ENCODE measurements around the gene HOXD12.

Gene HOXD12

DNA sequence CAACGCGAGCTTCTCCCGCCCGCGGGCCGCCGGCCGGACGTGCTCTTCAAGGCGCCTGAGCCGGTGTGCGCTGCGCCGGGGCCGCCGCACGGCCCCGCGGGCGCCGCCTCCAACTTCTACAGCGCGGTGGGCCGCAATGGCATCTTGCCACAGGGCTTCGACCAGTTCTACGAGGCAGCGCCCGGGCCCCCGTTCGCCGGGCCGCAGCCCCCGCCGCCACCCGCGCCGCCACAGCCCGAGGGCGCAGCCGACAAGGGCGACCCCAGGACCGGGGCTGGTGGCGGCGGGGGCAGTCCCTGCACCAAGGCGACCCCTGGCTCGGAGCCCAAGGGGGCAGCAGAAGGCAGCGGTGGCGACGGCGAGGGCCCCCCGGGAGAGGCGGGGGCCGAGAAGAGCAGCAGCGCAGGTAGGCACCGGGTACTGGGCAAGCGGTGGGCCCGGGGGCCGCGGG is 8.2 kb downstream of the HOXD12 start:
- DNase-seq, result no peak

GRCh38 chr2:176109192-176109901 is 9.8 kb downstream of the HOXD12 start:
- no peak for DNase-seq

- DNase-seq, result no peak
Observed at GRCh38 chr2:176109946-176110345, 10.4 kb downstream of the HOXD12 start.

DNA sequence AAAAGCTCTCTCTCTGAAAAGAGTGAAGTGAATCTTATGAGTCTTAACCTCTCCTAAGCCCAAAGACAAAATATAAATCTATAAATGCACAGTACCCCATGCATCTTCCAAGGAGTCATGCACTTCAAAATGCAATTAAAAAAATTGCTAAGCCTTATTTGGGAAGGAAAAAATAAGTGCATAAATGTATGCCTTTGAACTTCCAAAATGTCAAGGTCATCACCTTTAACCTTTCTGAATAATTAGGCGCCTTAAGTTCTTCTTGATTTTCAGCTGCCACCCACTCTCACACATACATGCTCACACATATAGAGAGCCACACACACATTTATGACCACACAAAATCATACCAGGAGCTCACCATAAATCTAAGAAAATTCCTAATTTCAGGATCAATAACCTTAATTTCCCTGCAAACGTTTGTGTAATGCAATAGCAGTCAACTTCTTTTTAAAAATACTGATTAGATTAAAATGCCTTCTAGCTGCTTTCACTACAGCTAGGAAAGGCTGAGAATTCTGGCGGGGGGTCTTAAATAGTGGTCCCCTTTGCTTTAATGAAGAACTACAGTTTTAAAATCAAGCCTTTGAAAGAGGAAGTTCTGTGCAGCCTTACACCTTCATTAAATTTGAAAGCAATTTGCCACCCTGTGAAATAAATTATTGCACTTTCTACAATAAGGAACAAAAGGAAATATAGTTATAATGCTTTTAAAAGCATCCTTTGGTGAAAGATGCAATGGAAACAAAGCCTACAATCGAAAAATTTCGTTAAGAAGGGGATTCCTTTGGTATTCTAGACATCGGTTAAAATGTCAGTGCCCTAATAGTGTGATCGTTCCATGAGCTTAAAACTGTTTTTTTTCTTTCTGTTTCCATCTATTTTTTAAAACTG is 11.1 kb downstream of the HOXD12 start:
- DNase-seq, result no peak

DNA sequence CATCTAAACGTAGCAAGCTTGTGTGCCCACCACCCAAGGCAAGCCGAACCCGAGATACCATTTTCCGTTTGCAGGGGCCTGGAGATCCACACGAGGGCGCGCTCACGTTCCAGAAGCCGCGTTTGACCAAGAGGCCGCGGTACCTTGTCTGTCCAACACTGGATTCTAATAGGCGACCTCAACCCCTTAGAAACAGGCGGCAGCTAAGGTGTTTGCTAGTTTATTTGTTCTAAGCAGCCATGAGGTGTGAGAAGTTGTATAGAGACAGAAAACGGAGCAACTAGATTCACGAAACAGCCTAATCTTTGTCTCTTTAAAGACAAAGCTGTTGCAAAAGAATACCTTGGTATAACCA is 11.7 kb downstream of the HOXD12 start:
- peak; percentile 85 to 93 for DNase-seq

- DNase-seq, result no peak
Observed at GRCh38 chr2:176111846-176112374, 12.3 kb downstream of the HOXD12 start.

GRCh38 chr2:176112375-176113302 is 13.0 kb downstream of the HOXD12 start:
- no peak for DNase-seq

GRCh38 chr2:176114120-176114929 is 14.7 kb downstream of the HOXD12 start:
- DNase-seq, result peak; percentile 85 to 89

DNA sequence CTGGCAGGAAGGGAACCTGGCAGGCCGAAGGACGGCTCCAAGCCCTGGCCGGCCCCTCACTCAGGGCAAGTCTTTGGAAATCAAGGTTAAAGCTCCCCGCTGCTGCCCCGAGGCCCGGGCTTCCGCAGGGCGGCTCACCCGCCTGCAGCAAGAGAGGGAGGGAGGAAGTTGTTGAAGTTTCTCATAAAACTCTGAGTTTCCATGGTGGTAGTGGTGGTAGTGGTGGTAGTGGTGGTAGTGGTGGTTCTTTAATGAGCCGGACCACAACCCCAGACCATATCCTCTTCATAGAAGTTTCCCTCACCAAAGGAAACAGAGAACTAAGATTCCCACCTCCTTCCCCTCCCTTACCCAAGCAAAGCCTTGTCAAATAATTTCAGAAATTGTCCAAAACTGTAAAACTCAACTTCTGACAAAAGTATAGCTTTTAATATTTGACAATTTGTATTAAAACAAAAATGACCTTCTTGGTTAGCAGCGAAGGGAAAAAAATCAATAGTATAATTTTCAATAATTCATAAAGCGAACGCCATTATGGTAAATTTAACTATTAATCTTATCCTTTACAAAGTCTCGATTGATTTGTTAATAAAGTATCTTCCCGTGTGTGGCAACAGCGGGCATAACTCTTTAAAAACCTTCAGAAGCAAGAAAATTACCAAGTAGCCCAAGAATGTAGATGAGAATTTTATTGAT is 15.5 kb downstream of the HOXD12 start:
- no peak for DNase-seq

DNA sequence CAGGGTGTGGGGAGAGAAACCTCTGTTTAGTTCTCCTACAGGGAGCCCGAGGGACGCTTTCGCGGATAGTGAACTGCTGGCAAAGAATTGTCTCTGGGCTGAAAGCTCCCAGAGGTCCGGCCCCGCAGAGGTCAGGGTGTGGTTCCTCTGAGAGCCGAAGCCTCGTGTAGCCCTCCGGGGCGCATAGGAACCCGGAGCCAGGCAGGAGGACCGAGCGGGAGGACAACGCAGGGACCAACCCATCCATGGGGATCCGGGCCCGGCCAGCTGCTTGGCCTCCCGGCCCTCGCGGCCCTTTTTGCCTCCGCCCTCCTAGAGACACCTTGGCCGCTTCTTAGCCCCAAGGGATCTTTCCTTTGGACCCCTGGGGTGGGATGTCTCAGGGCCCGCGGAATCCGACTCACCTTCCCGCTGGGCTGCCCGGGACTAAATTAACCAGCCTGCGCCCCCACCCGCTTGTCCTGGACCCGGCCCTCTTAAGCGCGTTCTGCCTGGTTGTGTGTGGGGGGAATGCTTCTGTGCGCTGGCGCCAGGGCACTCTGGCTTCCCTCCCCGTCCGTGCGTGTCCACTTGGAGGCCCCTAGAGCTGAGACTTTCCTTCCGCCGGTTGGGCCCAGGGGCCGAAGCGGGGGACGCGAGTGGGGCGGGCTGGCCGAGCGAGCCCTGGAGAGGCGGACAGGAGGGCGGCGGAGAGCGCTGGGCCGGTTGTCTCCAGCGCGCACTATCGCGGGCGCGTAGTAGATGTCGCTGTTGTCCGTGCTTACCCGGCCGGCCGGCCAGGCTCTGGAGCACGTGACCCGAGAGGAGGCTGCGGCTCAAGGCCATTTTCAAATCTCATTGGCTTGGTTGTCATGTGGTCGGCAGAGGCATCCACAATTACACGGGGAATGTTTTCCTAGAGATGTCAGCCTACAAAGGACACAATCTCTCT is 16.6 kb downstream of the HOXD12 start, which contains the start of gene HOXD10:
HOXD10 (plus strand) TSS at position 896 of the 931 bp plus-strand sequence. CDS start 56 bp downstream, outside the sequence.
- DNase-seq, result peak; percentile 77 to 85

GRCh38 chr2:176117162-176117822 is 17.7 kb downstream of the HOXD12 start:
- no peak for DNase-seq

DNA sequence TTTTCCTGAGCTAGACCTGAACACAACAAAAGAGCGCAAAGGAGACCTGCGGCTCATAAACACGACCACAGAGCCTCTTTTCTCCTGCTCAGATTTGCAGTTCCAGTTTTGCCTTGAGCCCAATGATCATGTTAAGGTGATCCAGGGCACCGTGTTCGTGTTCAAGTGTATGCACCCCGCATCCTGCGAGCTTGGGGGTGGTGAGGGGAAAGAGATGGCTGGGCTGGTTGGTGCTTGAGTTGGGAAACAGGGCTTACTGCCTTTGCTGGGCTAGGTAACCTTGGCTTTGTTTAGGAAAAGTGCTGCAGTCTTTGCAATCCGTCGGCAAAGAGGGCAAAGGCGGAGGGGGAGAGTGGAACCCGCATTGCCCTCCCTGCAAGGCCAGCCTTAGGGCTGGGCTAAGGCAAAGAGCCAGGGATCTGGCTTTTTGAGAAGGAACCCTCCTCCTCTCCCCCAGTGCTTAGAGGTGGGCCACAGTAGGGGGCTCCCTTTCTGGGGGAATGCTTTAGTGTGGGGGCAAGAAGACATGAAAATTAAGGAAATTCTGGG is 18.3 kb downstream of the HOXD12 start:
- no peak for DNase-seq

DNA sequence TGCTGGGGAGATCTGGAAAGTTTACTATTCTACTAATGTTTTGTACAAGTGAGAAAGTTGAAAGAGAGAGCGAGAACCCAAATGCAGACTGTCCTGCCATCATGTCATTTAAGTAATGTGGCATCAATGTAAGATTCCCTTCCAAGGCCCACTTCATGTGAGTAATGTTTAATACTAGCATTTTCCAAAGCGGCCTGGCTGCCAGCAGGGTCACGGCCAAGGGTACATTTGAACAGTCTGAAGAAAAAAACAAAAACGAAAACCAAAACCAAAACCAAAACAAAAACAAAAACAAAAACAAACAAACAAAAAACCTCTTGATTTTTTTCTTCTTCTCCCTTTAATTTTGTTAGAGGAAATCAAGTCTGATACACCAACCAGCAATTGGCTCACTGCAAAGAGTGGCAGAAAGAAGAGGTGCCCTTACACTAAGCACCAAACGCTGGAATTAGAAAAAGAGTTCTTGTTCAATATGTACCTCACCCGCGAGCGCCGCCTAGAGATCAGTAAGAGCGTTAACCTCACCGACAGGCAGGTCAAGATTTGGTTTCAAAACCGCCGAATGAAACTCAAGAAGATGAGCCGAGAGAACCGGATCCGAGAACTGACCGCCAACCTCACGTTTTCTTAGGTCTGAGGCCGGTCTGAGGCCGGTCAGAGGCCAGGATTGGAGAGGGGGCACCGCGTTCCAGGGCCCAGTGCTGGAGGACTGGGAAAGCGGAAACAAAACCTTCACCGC is 19.2 kb downstream of the HOXD12 start:
- no peak for DNase-seq

DNA sequence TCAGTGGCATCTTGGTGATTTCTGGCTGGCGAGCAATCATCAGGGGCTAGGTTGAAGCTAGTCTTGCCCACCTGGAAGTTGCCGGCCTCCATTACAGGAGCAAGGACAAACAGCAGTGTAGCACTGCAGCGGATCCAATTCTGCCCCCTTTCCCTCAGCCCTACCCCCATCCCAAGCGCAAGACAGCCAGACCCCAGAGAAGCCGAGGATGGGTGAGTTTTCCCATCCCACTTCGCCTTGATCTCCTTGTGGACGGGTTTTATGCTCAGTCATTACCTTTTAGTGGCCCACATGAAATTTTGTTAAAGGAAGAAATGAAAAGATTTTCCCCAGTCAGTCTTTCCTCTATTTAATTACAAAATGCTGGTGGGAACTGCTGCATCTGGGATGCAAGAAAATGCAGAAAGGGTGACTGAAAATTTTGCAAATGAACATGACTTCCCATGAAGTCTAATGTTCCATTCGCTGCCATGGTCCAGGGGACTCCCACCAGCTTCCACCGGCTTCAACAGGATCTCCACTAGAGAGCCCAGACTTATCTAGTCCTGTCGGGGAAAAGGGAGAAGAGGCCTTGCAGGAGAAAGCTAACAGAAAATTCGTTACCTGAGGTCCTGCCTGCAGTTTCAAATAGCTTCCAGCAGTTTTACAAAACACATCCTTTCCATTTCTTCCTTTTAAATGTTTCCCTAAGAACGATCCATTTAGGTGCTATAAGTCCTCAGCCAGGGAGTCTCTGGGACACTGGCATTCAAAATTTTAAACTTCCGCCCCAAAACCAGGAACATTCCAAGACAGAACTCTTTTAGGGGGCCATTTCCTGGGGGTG is 21.0 kb downstream of the HOXD12 start:
- no peak for DNase-seq

GRCh38 chr2:176121190-176122051 is 21.8 kb downstream of the HOXD12 start:
- no peak for DNase-seq

DNA sequence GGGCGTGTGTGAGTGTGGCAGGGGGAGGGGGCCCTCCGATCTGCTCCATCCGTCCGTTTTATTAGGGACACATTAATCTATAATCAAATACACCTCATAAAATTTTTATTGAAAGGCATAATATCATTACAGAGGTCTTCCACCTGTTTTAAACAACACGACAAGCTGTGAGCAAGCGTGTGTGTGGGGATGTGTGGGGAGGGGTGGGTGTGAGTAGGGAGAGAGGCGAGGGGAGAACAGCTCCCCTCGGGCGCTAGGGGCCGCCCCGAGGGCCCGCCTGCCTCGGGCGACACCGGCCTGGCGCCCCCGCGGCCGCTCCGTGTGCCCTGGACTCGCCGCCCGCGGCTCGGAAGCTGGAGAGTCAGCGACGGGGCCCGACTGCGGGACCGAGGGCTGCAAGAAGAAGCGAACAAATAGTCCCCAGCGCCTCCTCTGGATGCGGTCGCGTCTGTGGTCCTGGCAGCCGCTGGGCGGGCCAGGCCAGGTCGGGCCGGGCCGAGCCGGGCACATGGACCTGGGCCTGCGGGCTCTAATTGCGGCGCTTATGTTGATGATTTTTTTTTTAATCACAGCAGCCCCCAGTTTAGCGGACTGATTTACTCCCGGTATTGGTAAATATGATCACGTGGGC is 22.6 kb downstream of the HOXD12 start:
- peak in 1 of 2 experiments; percentile 68 for DNase-seq
